Stimulated activated CD4-positive, alpha-beta T cell treated with anti-CD3 and anti-CD28 coated beads, Interleukin-15, amount 100 ng/mL, for 48 hours (primary cell): ENCODE measurements around the gene P3H2.
"Not testable (repeated sequence)": the region's sequence is repeated elsewhere in the genome, so short reads cannot be mapped to it uniquely, and the experiment has no call there.

Experiments used
- DNase-seq, 2 donors: peaks; one replicate each; pipeline ENCODE4 v3.0.0-alpha.2; 2020; ENCODE audit warnings: low read depth in 2 of 2

The P3H2 gene

DNA sequence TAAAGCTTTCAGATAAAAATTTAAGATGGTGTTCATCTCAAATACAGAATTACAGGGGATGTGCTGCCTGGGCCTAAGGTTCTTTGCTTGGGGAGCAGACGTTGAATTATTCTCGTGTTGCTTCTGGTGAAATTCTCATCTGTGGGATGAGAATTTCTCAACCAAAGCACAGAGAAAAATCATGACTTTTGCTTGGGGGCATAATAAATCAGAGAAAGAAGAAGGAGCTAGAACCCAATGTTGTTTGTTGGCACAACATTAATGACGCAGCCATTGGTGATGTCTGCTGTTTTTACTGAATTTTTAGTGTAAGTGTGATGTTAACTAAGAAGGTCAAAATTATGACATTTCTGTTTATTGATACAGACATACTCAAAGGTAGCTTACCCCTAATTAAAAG is 35.7 kb downstream of the P3H2 start:
- no peak for DNase-seq

DNA sequence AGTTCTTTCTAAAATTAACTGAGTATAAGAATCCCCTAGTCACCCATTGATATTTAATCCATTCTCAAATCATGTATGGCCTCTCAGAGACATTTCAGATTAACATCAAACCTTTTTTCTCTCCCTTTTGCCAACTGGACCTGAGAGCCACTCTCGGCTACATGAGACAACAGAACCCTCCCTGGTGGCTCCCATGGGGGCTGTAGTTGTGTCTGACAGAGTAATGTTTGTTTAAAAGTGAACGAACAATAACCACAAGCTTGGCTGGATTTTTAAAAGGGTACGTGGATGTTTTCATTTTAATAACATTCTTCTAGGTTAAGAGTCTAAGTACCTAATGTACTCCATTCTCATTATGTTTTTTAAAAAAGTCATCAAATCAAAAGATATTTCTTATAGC is 37.1 kb downstream of the P3H2 start:
- DNase-seq, result no peak

DNA sequence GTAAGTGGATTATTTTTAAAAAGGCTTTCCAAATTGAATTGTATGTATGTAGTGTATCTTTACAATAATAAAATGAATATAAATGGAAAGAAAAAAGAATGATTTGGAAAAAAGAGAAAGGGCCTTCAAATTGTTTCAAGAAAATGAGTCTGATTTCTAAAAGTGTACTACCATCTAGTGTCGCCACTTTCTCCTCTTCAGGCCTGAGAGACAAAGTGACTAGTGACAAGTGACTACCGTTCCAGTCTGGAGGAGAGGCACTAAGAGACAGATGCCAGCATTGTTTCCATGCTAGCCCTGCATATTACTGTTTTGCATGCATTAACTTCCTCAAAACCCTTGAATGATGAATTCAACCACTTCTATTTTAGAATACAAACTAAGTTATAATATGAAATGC is 39.3 kb downstream of the P3H2 start:
- DNase-seq, result no peak

DNA sequence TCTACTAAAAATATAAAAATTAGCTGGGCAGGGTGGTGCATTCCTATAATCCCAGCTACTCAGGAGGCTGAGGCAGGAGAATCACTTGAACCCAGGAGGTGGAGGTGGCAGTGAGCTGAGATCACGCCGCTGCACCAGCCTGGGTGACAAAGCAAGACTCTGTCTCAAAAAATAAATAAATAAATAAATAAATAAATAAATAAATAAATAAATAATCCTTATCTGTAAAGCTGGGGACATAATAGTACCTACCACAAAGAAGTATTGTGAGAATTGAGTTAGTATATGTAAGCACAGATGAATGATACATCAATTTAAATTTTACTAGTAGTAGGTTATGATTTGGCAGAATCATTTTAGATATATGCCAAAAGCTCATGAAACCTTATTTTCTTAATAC is 41.5 kb downstream of the P3H2 start:
- not testable (repeated sequence) for DNase-seq

DNA sequence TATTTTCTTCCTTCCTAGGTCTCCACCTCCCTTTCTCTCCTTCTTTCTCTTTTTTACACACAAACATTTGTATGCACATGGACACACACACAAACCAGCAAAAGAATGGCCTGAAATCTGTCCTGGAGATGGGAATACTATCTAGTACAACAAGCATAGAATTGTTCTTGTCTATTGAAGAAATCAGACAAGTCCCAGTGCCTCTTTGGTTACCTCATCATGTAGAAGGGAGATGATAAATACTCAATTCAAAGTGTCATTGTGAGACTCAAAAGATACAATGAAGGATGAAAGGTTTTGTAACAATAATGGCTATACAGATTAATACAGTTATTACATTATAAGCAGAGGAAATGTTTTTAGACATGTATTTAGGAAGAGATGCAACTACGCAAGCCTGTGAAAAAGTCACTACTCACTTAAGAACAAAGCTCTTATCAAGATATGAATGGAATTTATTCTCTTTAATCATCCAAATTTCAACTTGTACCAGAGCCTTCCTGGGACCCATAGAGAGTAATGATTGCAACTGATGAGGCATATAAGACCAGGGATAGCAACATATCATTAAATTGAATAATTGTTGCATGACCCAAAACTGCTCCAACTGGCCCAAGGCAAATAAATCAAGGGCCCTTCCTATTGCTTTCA is 43.2 kb downstream of the P3H2 start:
- DNase-seq, result no peak

DNA sequence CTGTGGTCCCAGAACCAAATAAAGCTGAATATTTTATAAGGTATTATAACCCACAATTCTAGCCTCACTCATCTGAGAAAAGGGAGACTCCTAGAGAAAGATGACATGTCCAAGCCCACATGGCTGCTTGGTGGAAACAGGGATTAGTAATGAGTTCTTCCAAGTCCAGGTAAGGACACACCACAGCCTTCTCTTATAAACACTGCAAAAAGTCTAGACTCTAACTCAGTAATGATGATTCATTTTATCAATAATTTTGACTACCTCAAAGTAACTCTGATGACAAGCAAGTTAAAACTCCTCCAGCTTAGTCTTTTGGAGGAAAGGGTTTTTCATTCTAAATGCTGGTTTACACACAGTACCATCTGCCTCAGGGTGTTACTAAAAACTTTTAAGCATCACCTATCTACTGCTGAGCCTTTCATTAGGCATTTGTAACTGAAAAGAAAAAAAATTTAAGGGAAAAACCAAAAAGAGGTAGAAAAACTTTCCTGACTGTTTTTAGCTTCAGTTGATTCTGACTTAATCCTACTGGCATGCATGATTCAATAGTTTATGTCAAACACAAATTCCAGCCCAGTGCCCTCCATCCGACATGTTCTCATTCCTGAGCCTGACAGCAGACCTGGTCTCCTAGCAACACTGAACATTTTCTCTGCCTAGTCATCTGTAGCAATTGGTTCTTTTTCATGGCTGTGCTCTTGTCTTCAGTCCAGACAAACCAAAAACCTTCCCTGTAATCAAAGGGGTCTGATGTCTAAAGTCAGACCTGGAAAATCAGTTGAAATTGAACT is 43.9 kb downstream of the P3H2 start:
- DNase-seq, result no peak

DNA sequence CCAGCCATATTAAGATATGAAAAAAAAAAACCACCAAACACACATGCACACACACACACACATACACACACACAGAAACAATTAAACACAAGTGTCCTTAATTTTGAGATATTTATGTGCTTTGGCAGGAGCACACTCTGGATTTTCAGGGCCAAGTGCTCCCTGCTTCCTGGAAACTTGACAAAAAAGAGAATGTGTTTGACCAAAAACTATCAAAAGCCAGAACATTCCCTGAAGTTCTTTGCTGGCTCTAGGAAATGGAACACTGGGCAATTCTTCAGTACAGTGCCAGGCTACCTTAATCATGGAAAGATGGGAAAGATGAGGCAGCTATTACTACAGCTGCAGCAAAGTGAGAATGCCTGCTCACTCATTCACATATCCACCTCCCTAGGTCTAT is 44.6 kb downstream of the P3H2 start:
- DNase-seq, result no peak

DNA sequence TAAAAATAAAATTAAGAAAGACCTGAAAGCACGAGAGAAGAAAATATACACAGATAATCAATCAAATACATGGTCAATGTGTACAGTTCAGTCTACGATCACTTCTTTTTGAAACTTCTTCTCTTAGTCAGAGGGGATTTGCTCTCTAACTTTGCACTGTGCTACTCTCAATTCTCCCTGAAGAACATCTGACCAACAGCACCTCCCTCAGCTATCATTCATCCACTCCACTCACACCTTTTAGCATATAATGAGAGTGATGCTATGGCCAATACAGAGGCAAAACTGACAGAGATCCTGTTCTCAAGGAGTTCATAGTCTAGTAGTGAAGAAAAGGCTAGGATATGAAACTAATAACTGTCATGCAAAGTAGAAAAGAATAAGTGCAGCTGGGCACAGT is 45.9 kb downstream of the P3H2 start:
- DNase-seq, result no peak

DNA sequence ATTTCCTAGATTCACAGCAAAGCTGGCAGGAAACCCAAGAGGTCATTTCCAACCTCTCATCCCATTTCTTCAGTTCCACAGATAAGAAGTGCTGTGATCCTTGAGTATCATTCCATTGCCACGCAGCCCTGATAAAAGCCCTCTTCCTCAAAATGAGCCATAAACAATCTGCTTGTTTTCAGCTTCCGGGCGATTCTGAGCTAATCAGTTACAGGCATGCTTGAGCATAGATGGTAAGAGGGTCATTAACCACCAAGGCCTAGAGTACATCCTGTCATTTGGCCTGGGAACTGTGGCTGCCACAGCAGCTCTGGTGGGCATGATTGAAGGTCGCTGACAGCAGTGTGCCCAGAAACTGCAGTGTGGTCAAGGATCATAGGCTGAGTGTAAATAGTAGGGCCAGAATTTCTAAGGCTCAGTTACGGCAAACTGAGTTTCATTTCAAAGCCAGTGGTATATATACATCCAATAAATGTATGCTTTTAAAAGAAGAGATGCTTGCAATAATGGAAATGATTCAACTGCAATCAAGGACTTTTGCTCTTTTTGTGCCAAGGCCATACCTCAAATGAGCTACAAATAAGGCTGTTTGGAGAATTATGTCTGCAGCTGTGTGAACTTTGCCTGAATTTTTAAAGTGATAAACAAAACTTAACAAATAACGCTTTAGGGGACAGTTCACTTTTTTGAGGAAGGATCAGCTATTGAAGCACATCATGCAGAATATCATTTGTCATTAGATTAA is 47.3 kb downstream of the P3H2 start:
- DNase-seq, result no peak

DNA sequence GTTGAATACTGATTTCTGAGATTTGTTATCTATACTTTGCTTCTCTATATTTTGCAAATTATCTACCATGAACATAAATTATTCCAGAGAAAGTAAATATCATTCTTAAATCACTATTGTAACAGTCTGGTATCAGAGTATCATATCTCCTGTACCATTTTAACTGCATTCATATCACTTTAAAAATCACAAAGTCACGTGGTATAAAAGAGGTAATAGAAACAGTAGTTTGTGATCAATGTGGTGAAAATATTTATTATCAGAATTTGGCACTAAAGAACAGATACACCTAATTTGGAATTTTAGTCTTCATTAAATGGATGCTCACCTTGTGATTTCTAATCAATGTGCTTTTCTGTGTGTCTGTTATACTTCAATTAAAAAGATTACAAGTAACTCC is 47.8 kb downstream of the P3H2 start:
- no peak for DNase-seq

DNA sequence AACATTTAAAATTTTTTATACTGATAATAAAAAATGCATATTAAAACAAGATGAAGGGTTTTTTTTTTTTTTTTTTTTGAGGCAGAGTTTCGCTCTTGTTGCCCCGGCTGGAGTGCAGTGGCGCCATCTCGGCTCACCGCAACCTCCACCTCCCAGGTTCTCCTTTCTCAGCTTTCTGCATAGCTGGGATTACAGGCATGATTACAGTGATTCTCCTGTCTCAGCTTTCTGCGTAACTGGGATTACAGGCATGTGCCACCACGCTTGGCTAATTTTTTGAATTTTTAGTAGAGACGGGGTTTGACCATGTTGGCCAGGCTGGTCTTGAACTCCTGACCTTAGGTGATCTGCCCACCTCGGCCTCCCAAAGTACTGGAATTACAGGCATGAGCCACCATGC is 48.8 kb downstream of the P3H2 start:
- not testable (repeated sequence) for DNase-seq

DNA sequence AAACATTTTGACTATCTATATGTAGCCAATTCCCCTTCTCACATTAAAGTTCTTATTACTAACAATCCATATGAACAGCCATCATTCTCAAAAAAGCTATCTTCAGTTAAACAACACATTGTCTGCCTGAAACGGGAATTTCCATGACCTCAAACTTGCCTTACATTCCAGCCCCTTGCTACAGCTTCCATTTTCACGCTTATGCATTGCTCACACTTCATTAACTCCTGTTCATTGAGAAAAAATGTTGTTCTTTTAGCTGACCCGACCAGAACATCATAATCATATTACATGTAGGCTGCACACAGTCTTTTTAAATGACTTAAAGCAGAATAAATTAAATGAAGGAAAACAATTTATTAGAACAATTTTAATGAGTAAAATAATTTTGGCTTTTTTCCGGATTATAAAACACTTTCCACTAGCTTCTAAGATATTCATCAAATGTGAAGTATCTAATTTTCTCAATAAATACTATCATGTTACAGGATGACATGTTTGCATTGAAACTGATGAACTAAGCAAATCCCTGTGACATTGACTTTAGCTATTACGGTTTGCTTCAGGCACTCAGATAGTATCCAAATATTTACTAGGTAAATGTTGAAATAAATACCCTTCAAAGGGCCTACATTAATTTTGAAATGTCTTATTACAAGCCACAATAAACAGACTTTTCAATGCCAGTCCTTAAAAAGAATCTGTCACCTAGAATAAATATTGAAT is 49.9 kb downstream of the P3H2 start:
- no peak for DNase-seq

DNA sequence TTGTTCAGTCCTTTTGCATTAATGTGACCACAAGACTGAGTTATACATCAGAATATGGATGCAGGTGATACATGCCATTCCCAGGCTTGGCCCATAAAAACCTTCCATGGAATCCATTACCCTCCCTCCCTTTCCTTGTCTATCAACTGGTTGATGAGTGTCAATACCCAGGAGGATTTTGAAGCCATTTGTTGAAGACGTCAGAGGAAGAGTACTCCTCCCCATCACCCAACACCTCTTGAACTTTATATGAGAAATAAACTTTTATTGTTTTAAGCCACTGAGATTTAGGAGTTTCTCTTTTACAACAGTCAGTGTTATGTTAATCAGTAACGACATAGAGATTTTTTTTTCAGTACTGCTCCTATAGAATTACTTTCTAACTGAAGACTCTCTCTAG is 55.5 kb downstream of the P3H2 start:
- DNase-seq, result no peak

DNA sequence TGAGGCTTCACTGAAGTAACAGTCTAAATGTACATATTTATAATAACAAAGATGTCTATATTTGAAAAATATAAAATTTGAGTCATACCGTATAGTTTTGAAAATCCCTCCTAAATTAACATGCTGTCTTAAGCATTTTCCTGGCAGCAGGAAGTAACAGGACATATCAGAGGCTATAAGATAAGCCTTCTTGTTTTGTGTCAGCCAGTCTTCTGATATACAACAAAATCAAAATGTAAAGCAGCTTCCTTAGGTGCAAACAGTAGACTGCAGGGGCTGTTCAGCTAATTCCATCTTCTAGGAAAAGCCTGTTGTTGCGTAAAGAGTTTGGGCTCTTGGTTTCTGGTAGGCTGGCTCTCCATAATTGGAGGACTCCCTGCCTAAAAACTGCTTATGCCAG is 56.0 kb downstream of the P3H2 start:
- no peak for DNase-seq

DNA sequence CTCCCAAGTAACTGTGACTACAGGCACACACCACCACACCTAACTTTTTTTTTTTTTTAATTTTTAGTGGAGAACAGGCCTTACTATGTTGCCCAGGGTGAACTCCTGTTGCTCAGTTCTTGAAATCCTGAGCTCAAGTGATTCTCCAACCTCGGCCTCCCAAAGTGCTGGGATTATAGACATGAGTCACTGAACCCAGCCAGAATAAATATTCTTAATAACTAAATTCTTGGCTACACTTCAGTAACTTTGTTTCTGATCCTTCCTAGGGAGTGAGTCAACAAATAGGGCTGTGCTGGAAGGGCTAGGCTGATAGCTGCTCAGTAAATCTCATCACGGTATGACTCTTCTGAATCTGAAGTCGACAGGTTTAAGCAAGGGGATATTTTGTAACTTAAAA is 56.6 kb downstream of the P3H2 start:
- no peak for DNase-seq

DNA sequence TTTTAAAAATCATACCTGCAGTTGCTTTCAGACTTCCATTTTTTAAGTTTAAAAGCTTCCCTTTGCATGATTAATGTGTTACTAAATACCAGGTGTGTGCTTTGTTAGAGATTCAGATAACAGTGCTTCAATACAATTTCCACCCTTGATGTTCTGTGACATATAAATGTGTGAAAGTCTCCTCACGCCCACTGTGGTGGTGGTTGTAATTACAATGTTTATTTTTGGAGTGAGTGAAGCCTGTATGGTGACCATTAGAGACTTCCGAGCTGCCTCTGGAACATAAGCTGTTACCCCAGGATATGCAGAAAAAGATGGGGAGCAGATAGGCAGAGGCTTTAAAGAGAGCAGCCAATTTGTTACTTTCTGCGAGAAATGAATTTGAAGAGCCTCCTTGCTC is 57.2 kb downstream of the P3H2 start:
- no peak for DNase-seq

DNA sequence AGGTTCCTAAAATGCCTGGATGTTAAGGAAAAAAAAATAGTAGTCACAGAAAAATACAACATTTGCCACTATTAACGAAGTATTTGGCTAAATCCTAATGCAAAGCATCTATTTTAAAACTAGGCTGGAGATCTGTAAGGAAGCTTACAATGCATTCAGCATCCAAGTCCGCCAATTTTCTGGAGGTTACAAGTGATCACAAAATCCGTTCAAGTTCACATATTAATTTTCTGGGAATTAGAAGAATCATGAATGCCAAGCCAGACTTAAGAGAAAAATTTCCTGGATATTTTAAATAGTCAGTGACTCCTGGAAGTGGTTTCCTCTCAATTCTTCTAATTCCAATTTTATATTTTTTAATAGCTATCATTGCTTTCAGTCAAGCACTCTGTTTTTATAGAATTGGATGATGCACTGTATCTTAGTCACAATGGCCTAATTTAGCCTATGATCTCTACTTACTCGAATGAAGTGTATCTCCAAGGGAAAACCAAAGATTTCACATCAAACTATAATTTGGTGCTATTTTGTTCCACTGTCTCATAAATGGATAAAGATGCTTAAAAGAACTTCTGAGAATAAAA is 60.4 kb downstream of the P3H2 start:
- no peak for DNase-seq

DNA sequence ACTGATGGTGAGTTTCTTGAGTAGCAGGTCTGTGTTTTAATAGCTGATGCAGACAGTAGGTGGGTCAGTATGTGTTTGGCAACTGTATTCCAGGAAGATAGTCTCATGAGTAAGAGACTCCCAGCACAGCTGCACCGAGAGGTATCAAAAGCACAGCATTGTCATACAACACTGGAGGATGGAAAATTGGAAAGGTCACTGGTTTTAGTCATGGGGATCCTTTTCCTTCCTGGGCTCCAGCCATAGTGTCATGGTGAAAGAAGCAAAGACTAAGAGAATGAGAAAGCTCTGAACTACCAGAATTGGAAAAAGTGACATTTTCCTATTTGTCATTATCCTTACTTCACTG is 61.5 kb downstream of the P3H2 start:
- DNase-seq, result no peak

DNA sequence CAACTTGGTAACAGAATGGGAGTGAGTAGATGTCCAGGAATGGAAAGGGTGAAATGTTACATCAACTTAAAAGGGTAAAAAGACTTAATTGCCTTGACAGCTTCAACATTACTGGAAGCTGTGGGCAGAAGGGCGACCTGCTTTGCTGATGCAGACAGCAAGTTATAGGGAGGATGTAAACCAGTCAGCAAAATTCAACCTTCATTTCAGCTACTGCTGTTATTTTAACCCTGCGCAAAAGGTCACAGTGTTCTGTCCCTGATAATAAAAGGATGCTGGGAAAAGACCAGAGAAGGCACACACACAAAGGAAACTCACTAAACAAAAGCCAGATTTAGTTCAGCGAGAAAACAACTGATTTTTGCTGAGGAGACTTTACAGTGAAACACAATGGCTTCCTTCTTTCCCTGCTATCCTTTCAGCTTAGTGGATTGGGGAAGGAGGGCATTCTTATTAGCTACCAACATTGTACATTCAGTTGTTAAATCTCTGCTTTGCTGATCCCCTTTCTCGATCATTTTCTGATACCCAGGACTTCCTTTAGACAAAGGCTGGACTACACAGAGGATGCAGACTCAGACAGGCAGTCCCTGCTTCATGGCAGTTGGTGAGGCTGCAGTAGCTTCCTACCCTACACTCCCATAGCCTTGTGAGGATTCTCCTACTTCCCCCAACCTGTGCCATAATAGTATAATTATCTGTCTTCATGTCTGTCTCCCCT is 62.0 kb downstream of the P3H2 start:
- DNase-seq, result no peak

DNA sequence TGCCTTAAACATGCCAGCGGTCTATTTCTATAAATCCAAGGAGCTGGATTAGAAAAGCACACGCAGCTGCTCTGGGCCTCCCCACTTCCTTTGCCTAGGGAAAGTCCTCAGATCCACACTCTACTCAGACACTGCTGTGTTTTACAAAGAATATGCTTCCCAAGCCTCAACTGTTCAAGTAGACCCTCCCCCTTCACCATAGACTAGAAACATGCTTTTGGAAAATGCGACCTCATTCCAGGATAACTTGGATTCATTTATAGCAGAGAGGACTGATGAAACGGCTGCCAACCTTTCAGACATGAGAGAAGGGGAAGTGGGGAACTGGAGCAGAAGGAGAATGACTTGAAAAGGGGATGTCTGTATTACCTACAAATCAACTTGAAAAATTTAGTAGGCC is 64.0 kb downstream of the P3H2 start:
- DNase-seq, result no peak

DNA sequence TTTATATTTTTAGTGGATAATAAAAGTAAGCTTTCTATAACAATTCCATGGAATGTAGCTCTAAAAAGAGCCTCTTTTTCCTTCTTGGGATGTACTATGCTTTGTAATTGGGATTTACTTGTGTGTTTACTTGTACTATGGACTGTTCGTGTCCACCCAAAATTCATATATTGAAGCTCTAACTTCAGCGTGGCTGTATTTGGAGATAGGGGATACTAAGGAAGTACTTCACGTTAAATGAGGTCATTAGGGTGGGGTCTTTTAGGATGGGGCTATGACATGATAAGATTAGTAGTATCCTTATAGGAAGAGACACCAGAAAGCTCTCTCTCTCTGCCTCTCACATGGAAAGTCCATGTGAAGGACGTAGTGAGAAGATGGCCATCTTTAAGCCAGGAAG is 64.9 kb downstream of the P3H2 start:
- no peak for DNase-seq
